NCI-H82 (cell line): ENCODE measurements around the gene SUMF1.

Experiments
- DNase-seq: peaks from one replicate; lab custom pipeline; 2025; lab: John Stamatoyannopoulos, UW

Gene SUMF1

GRCh38 chr3:4466741-4467521 is at the start of gene SUMF1:
Gene SUMF1 (minus strand): TSS chr3:4467269. CDS start chr3:4467245, 24 bp downstream.
- peak; percentile 82 for DNase-seq

- DNase-seq = no peak
These were observed 49.0 kb upstream of the SUMF1 start for GRCh38 chr3:4515916-4516579.

DNA sequence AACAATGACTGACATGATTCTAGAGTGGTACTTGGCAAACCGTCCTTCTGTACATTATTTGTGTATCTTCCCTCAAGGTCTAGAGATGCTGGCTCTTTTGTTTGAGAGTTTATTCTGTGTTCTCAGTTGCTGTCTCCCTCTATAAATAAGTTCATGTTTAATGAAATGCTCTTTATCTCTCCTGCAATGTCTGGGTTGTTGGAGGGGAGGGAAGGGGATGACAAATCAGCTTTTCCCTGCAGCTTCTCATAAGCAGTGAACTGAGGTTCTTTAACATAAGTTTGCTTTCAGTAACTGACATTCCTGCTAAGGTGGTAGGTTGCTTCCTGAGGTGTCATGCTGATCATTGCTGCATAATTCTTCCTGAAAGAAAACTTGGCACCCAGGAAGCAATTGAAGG is 47.8 kb upstream of the SUMF1 start:
- DNase-seq = no peak

GRCh38 chr3:4514321-4514720 is 47.3 kb upstream of the SUMF1 start:
- DNase-seq = no peak

GRCh38 chr3:4512895-4513616 is 46.0 kb upstream of the SUMF1 start:
- DNase-seq = no peak

DNA sequence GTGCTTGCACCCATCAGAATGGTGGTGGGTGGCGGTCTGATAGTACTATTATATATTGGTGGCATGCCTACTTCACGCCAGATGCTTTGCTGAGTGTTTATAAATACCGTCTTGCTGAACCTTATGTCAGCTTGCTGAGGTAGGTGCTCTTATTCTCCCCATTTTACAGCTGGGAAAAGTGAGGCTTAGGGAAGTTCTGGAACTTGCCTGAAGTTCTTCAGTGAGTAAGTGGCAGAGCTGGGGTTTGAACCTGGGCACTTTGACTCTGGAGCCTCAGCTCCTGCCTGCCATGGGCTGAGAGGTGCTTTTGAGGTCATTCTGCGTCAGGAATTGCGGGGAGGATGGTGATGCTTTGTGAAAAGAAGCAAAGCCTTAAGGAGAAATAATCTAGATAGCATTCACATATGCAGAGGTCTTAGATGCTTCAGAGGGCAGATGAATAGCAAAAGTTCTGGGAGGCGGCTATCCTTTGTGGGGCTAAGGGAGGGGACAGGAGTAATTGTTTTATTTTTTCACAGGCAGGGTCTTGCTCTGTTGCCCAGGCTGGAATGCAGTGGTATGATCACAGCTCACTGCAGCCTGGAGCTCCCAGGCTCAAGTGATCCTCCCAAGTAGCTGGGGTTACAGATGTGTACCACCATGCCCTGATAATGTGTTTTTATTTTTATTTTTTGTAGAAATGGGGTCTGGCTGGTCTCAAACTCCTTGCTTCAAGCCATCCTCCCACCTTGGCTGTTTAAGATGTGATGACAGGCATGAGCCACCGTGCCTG is 44.6 kb upstream of the SUMF1 start:
- DNase-seq = no peak

- DNase-seq = no peak
These were observed 43.1 kb upstream of the SUMF1 start for GRCh38 chr3:4509983-4510755.

- DNase-seq = no peak
These were observed 42.0 kb upstream of the SUMF1 start for GRCh38 chr3:4509043-4509442.

DNA sequence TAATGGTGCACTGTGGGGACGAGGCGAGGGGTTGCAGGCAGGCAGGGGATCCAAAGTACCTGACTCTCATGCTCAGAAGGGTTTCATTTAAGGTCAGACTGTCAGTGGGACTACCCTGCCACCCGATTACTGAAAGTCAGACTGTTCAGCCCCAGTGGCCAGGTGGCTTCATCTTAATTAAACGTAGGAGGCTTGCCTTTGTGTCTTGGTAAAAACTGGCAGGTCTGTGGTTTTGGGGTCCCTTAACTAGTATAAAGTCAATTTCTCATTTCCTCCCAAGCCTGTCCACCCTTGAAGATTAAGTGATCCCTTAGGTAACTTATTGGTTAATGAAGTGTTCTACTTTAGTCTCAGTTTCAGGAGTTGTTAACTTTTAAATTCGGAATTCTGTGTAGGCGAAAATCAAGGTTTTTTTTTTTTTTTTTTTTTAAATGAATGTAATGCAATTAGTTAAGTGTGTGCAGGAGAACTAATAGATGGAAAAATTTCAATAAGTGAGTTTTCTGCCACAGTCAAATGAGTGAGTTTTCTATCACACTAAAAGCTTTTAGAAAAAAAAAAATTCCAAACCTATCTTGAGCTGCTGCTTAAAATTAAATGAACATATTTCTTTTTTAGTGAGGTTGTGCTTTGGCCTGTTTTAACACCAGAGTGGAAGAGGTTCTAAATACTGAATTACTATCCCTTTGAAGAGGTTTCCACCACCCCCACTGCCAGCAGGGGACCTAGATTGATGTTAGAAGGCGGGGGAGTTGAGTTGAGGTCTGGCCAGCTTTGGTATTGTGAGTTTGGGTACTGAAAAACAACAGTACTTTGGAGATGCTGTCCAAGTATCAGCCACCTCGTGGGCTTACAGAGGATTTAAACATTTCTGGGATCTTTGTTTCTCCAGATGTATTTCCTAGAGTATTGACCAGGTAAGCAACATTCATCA is 41.2 kb upstream of the SUMF1 start:
- no peak for DNase-seq

DNA sequence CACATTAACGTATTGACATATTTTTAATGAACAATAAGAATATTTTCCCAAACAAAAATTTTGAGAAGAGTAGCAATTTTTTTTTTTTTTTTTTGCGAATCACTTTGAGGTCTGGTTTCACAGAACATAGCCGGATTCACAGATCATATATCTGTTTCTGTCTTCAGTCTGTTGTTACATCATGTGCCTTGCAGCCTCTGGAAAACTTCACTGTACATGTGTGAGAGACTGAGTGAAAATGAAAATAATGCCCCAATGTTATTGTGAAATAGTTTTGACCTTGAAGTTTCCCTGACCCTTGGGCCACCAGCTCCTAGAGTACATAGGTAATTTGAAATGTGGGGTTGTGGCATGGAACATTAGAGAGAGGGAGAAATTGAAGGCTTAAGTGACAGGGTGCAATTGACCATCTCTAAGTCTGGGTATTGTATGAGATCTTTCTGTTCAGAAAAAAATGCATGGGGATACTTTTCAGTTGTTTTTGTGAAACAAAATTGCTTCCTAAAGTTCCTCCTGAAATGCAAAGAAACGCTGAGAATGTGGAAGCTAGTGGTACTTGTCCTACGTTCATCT is 40.0 kb upstream of the SUMF1 start:
- no peak for DNase-seq

DNA sequence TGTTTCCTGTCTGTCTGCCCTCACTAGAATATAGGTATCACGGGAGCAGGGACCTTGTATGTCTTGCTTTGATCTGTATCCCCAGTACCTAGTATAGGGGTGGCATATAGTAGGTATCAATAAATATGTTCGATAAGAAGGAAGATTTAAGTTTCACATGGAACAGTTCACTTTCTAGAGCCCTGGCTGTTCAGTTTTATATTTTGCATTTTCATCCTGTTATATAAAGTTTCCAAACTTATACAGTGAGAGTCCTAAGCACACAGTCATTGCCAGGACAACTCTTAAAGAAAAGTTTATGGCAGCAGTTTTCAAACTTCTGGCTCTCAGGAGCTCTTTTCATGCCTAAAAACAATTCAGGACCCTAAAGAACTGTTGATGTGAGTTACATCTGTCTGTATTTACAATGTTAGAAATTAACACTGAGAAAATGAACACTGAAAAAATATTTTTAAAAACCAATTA is 39.5 kb upstream of the SUMF1 start:
- DNase-seq = no peak

- DNase-seq = no peak
These were observed 38.9 kb upstream of the SUMF1 start for GRCh38 chr3:4505688-4506558.

- no peak for DNase-seq
These were observed 37.5 kb upstream of the SUMF1 start for GRCh38 chr3:4504340-4505261.

DNA sequence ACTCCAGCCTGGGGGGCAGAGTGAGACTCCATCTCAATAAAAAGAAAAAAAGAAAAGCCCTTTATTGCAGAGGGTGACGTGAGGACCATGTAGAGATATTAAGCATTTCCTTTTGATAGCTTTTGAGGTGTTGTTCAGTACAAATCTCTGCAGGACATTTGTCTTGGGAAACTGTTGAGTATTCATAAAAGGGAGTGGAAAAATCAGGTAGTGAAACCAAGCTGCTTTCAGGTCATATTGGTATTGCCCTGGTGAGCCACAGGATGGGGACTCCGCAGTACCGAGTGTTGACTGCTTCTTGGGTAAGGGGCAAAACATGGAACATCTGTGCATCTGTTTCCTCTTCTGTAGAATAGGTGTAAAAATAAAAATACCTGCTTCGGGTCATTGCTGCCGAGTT is 36.0 kb upstream of the SUMF1 start:
- no peak for DNase-seq

GRCh38 chr3:4501927-4502326 is 34.9 kb upstream of the SUMF1 start:
- no peak for DNase-seq

DNA sequence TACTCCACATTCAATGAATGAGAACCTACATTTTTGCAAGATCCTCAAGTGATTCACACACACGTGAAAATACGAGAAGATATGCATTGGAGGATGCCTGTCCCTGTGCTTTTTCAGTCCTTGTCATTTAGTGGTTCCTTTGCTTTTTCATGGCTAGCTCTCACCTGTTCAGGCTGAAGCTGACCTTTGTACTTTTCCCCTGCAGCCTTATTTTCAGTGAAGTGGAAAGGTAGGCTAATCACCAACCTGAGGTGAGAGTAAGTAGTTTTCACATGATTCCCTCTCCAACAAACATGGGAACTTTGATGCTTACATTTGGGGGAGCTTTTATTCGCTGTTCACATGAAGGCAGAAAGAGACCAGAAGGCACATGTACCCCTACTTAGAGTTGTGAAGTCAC is 34.4 kb upstream of the SUMF1 start:
- DNase-seq = no peak

- no peak for DNase-seq
These were observed 31.4 kb upstream of the SUMF1 start for GRCh38 chr3:4498446-4498845.

- no peak for DNase-seq
These were observed 30.8 kb upstream of the SUMF1 start for GRCh38 chr3:4497843-4498324.
